BJ (cell line): ENCODE data around the gene SARM1. TPM values are rescaled to one million over a fixed set of nuclear protein-coding genes. Genes with fewer than 3 reads are reported as not detected.

Experiments used
- CTCF ChIA-PET: fragments of 350-600 bp; formaldehyde crosslinking; extraction: SDS; loops from one replicate; lab custom pipeline; 2021; ENCODE audit warnings: antibody characterized with exemption, inconsistent platforms; lab: Yijun Ruan, JAX
- POLR2A ChIA-PET: fragments of 300-600 bp; sonication (Branson Sonifier 250); formaldehyde crosslinking; extraction: SDS; loops from one replicate; lab custom pipeline; 2021; ENCODE audit warnings: antibody characterized with exemption; lab: Charles Lee
- DNase-seq: peaks from one replicate; pipeline ENCODE4 v3.0.0-alpha.2; 2011; ENCODE audit warnings: low read depth
- H3K27me3 ChIP-seq: 2 replicates; pipeline ENCODE4 v1.6.0; 2011; ENCODE audit warnings: low read length; ENCODE audit not compliant: control insufficient read depth, insufficient read depth
- H3K36me3 ChIP-seq: 2 replicates; pipeline ENCODE4 v1.5.1; 2011; ENCODE audit warnings: low read length; ENCODE audit not compliant: control insufficient read depth, insufficient read depth
- H3K4me3 ChIP-seq: 2 replicates; pipeline ENCODE4 v1.5.1; 2011; ENCODE audit warnings: low read depth, mild to moderate bottlenecking, control low read depth, low read length
- CTCF ChIP-seq: IDR thresholded peaks from 2 replicates; pipeline ENCODE4 v1.5.1; 2011; ENCODE audit warnings: low read depth, mild to moderate bottlenecking, control low read depth, inconsistent platforms, low read length, moderate library complexity; ENCODE audit not compliant: insufficient read depth
- polyA plus RNA-seq: library from polyadenylated mRNA; depleted of rRNA; stranded (reverse); fragments of >200 nt; gene quantifications from 2 replicates; pipeline ENCODE4 v1.2.3, GENCODE V29; 2011

Gene SARM1
- polyA plus RNA-seq, 1 experiment: 13.4 TPM

DNA sequence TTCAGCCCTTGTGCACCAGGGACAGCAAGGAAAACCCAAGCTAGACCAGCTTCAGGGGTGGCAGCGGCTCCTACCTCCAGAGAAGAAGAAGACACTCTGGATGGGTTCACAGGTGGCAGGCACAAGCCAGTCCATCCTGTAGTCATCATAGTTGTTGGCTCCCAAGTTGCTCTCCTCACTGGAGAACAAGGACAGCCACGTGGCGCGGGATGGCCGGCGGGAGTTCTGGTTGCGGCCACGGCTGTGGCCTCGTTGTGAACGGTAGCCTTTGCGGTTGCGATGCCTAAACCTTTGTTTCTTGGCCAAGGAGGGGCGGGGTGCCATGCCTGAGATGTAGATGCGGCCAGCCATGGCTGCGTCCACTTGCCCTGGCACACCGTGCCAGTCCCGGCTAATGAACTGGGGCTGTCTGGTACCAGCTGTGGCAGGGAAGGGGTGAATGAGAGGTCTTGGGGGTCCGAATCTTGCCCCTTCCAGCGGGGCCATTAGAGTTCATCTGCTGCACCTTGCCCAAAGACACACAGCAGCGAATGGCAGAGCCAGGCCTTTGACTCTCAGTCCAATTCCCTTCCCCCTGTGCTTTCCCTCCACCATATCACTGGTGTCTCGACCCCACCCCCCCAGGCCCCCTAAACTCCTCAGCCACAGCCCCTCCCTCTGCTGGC is 3.7 kb upstream of the SARM1 start:
- H3K27me3 ChIP-seq: no peaks in the 10 kb centered on the region
- no peak for DNase-seq
- CTCF ChIA-PET: interaction anchor here (0.6 to 1.8 kb wide), 3 partner anchors 21 to 480 kb away, joined by 4 to 5 read pairs (median 5); no protein-coding TSS in a partner anchor
- H3K4me3 ChIP-seq: no peak overlapping the region
- peaks cover 4% of the 10 kb centered on the region for H3K36me3 ChIP-seq
- no peak for TF ChIP-seq CTCF
- POLR2A ChIA-PET: no interaction called here

GRCh38 chr17:28368306-28368831 is 3.1 kb upstream of the SARM1 start:
- DNase-seq: no peak
- POLR2A ChIA-PET: no interaction called here
- no peak for TF ChIP-seq CTCF
- H3K36me3 ChIP-seq: peaks cover 1% of the 10 kb centered on the region
- no peaks in the 10 kb centered on the region for H3K27me3 ChIP-seq
- CTCF ChIA-PET: interaction anchor here (0.6 to 1.8 kb wide), 2 partner anchors 49 to 481 kb away, joined by 5 read pairs; no protein-coding TSS in a partner anchor
- H3K4me3 ChIP-seq: no peak overlapping the region

GRCh38 chr17:28368915-28369683 is 2.4 kb upstream of the SARM1 start:
- CTCF ChIA-PET: interaction anchor here (1.8 to 1.9 kb wide), 2 partner anchors 8 to 48 kb away, joined by 5 read pairs; no protein-coding TSS in a partner anchor
- H3K4me3 ChIP-seq: no peak overlapping the region
- TF ChIP-seq CTCF: no peak
- POLR2A ChIA-PET: interaction anchor here (0.6 kb wide), 1 partner anchor 24 kb away, joined by 3 read pairs; no protein-coding TSS in a partner anchor
- DNase-seq: no peak
- H3K36me3 ChIP-seq: peaks cover 1% of the 10 kb centered on the region; the same call in 1 of the 2 replicates
- H3K27me3 ChIP-seq: no peaks in the 10 kb centered on the region

GRCh38 chr17:28369684-28370034 is 1.8 kb upstream of the SARM1 start:
- Histone ChIP-seq H3K4me3 (no peak overlapping the region), H3K27me3 (no peaks in the 10 kb centered on the region), H3K36me3 (0 out of 2 replicates have a peak, but pooled peaks cover 1% of the 10 kb centered on the region)
- ChIA-PET POLR2A (interaction anchor here (0.6 kb wide), 1 partner anchor 24 kb away, joined by 3 read pairs; no protein-coding TSS in a partner anchor), CTCF (interaction anchor here (1.2 to 1.9 kb wide), 2 partner anchors 8 to 12 kb away, joined by 3 to 5 read pairs; partner anchors contain the start of gene POLDIP2)
- TF ChIP-seq CTCF: no peak
- DNase-seq: no peak
